H1 (cell line): ENCODE measurements around the gene LHFPL3. TPM values are rescaled to one million over a fixed set of nuclear protein-coding genes. Genes with fewer than 3 reads are reported as not detected.

Experiments used
- CTCF ChIA-PET: fragments of 300-600 bp; sonication (Branson Sonifier 250); formaldehyde crosslinking; loops from one replicate; lab custom pipeline; 2021; ENCODE audit not compliant: partially characterized antibody; lab: Charles Lee
- POLR2A ChIA-PET: fragments of 300-600 bp; sonication (Branson Sonifier 250); formaldehyde crosslinking; loops from one replicate; lab custom pipeline; 2021; ENCODE audit warnings: inconsistent platforms; ENCODE audit not compliant: partially characterized antibody; lab: Charles Lee
- DNase-seq, 2 experiments: peaks; one replicate each; pipeline versions ENCODE4 v3.0.0 to v3.0.0-alpha.2; 2010 to 2022; ENCODE audit warnings: low spot score in 2 of 2, low read depth in 1 of 2, mixed read lengths in 1 of 2
- FAIRE-seq: peaks from 2 replicates; lab custom pipeline; 2011; peaks lifted over from hg19 to GRCh38; lab: Jason Lieb, UNC
- H2AFZ ChIP-seq: 2 replicates; pipeline ENCODE4 v1.8.1; 2012; ENCODE audit warnings: low read length, inconsistent platforms
- H2AK5ac ChIP-seq: 2 replicates; pipeline ENCODE4 v1.6.1; 2013; ENCODE audit warnings: low read depth, low read length
- H2BK120ac ChIP-seq: replicated peaks from 2 replicates; pipeline ENCODE3; 2013; ENCODE audit warnings: low read depth, low read length, inconsistent platforms
- H2BK12ac ChIP-seq: 2 replicates; pipeline ENCODE4 v1.6.1; 2013; ENCODE audit warnings: low read depth, low read length
- H2BK15ac ChIP-seq: 2 replicates; pipeline ENCODE4 v1.6.1; 2013; ENCODE audit warnings: low read length
- H2BK20ac ChIP-seq: 2 replicates; pipeline ENCODE4 v1.6.1; 2013; ENCODE audit warnings: low read length
- H2BK5ac ChIP-seq: 2 replicates; pipeline ENCODE4 v1.6.1; 2013; ENCODE audit warnings: low read depth, low read length
- H3K14ac ChIP-seq: 2 replicates; pipeline ENCODE4 v1.6.1; 2013; ENCODE audit warnings: inconsistent platforms; ENCODE audit not compliant: insufficient read length
- H3K18ac ChIP-seq: 2 replicates; pipeline ENCODE4 v1.6.1; 2013; ENCODE audit warnings: low read length; ENCODE audit errors: extremely low read depth
- H3K23ac ChIP-seq: 2 replicates; pipeline ENCODE4 v1.6.1; 2013; ENCODE audit warnings: inconsistent platforms; ENCODE audit not compliant: insufficient read length
- H3K23me2 ChIP-seq: 2 replicates; pipeline ENCODE4 v1.6.1; 2013; ENCODE audit warnings: low read depth, low read length
- H3K27ac ChIP-seq: 2 replicates; pipeline ENCODE4 v1.6.1; 2011; ENCODE audit warnings: low read depth, low read length, inconsistent platforms
- H3K27me3 ChIP-seq, 4 experiments: replicated peaks in 1 of 4; 1 replicate in 1 of 4; 2 replicates in 3 of 4; pipeline versions ENCODE4 v1.6.1 to v1.8.1; 2011 to 2013; ENCODE audit warnings: low read length in 3 of 4, mild to moderate bottlenecking in 3 of 4, inconsistent platforms in 2 of 4, mixed read lengths in 2 of 4, moderate library complexity in 1 of 4; ENCODE audit not compliant: control insufficient read depth in 3 of 4, insufficient read depth in 3 of 4; ENCODE audit errors: extremely low read depth in 1 of 4
- H3K36me3 ChIP-seq, 4 experiments: 2 replicates each; pipeline versions ENCODE4 v1.6.1 to v1.8.1; 2011 to 2013; ENCODE audit warnings: mild to moderate bottlenecking in 4 of 4, low read length in 3 of 4, moderate library complexity in 2 of 4, control low read depth in 1 of 4, inconsistent platforms in 1 of 4; ENCODE audit not compliant: insufficient read depth in 4 of 4, control insufficient read depth in 2 of 4
- H3K4ac ChIP-seq: replicated peaks from 2 replicates; pipeline ENCODE3; 2013; ENCODE audit warnings: low read length, low read depth, mixed read lengths, inconsistent platforms; ENCODE audit not compliant: insufficient read length
- H3K4me1 ChIP-seq, 4 experiments: replicated peaks in 1 of 4; 1 replicate in 1 of 4; 2 replicates in 3 of 4; pipeline versions ENCODE4 v1.6.1 to v1.8.1; 2011 to 2013; ENCODE audit warnings: low read length in 3 of 4, inconsistent platforms in 2 of 4, mixed read lengths in 1 of 4; ENCODE audit not compliant: insufficient read depth in 4 of 4, control insufficient read depth in 3 of 4
- H3K4me2 ChIP-seq, 2 experiments: 2 replicates each; pipeline versions ENCODE4 v1.6.1 to v1.8.1; 2011 to 2013; ENCODE audit warnings: low read depth in 2 of 2, low read length in 2 of 2, control low read depth in 1 of 2, inconsistent platforms in 1 of 2, mild to moderate bottlenecking in 1 of 2; ENCODE audit not compliant: insufficient read depth in 1 of 2
- H3K4me3 ChIP-seq, 4 experiments: fragments of 200-600, 300-600 bp in 1 of 4; sonication (generic), shearing (Covaris generic), sonication (Bioruptor Twin) in 1 of 4; 2 replicates each; pipeline versions ENCODE4 v1.5.1 to v1.8.1; 2011 to 2016; ENCODE audit warnings: low read length in 4 of 4, low read depth in 3 of 4, control low read depth in 2 of 4, inconsistent platforms in 2 of 4, mild to moderate bottlenecking in 2 of 4, mixed read lengths in 1 of 4, moderate library complexity in 1 of 4; ENCODE audit not compliant: insufficient read depth in 2 of 4; ENCODE audit errors: extremely low read depth in 1 of 4
- H3K56ac ChIP-seq: replicated peaks from 2 replicates; pipeline ENCODE3; 2013; ENCODE audit warnings: low read depth, mild to moderate bottlenecking, mixed read lengths, low read length, inconsistent platforms; ENCODE audit not compliant: insufficient read length
- H3K79me1 ChIP-seq: 2 replicates; pipeline ENCODE4 v1.6.1; 2013; ENCODE audit warnings: low read depth, low read length, control low read depth
- H3K79me2 ChIP-seq, 2 experiments: 2 replicates each; pipeline versions ENCODE4 v1.6.1 to v1.8.1; 2012 to 2013; ENCODE audit warnings: low read length in 2 of 2, mild to moderate bottlenecking in 2 of 2, inconsistent platforms in 1 of 2; ENCODE audit not compliant: insufficient read depth in 2 of 2, control insufficient read depth in 1 of 2
- H3K9ac ChIP-seq, 4 experiments: replicated peaks in 1 of 4; 1 replicate in 1 of 4; 2 replicates in 3 of 4; pipeline versions ENCODE4 v1.6.1 to v1.8.1; 2011 to 2013; ENCODE audit warnings: low read depth in 3 of 4, low read length in 3 of 4, control low read depth in 2 of 4, mild to moderate bottlenecking in 2 of 4, moderate library complexity in 2 of 4, inconsistent platforms in 1 of 4; ENCODE audit errors: extremely low read depth in 1 of 4
- H3K9me3 ChIP-seq, 2 experiments: 2 replicates each; pipeline versions ENCODE4 v1.6.1 to v1.8.1; 2012 to 2013; ENCODE audit warnings: mild to moderate bottlenecking in 2 of 2, moderate library complexity in 2 of 2, control low read depth in 1 of 2, inconsistent platforms in 1 of 2, low read depth in 1 of 2, low read length in 1 of 2, mixed read lengths in 1 of 2; ENCODE audit not compliant: insufficient read depth in 2 of 2
- H4K20me1 ChIP-seq, 2 experiments: replicated peaks in 1 of 2; 2 replicates each; pipeline versions ENCODE3 to v1.8.1; 2011 to 2013; ENCODE audit warnings: inconsistent platforms in 2 of 2, low read length in 2 of 2, mild to moderate bottlenecking in 1 of 2; ENCODE audit not compliant: insufficient read depth in 2 of 2, control insufficient read depth in 1 of 2
- H4K5ac ChIP-seq: 2 replicates; pipeline ENCODE4 v1.6.1; 2013; ENCODE audit warnings: low read length, low read depth, mixed read lengths, inconsistent platforms; ENCODE audit not compliant: insufficient read length
- H4K8ac ChIP-seq: 2 replicates; pipeline ENCODE4 v1.8.0; 2013; ENCODE audit warnings: mild to moderate bottlenecking, moderate library complexity, low read length, inconsistent platforms; ENCODE audit not compliant: insufficient read depth; ENCODE audit errors: extremely low read depth
- H4K91ac ChIP-seq: replicated peaks from 2 replicates; pipeline ENCODE3; 2013; ENCODE audit warnings: low read length, mixed read lengths, inconsistent platforms; ENCODE audit not compliant: insufficient read length
- ATF2 ChIP-seq: IDR thresholded peaks from 2 replicates; pipeline ENCODE4 v1.6.1; 2012; ENCODE audit warnings: low read length, inconsistent platforms
- CBX5 ChIP-seq: fragments of 300-800, 300-1000 bp; sonication (generic); IDR thresholded peaks from 2 replicates; pipeline ENCODE4 v1.7.1; 2016; ENCODE audit warnings: antibody characterized with exemption, low read length, low read depth
- CEBPB ChIP-seq: IDR thresholded peaks from 2 replicates; pipeline ENCODE4 v1.6.1; 2012; ENCODE audit warnings: low read depth, low read length
- CTBP2 ChIP-seq: IDR thresholded peaks from 2 replicates; pipeline ENCODE4 v1.7.0; 2011; ENCODE audit warnings: borderline replicate concordance, mild to moderate bottlenecking, moderate library complexity, mixed read lengths, low read length; ENCODE audit not compliant: insufficient read depth, insufficient read length
- EGR1 ChIP-seq: IDR thresholded peaks from 2 replicates; pipeline ENCODE4 v1.6.1; 2011; ENCODE audit warnings: low read depth, low read length, borderline replicate concordance
- GTF2F1 ChIP-seq: IDR thresholded peaks from 2 replicates; pipeline ENCODE4 v1.6.1; 2012; ENCODE audit warnings: low read depth, low read length, improper control_type of control experiment, borderline replicate concordance
- MAFK ChIP-seq: IDR thresholded peaks from 2 replicates; pipeline ENCODE4 v1.6.1; 2012; ENCODE audit warnings: low read depth, mild to moderate bottlenecking, improper control_type of control experiment, low read length
- NRF1 ChIP-seq: IDR thresholded peaks from 2 replicates; pipeline ENCODE4 v1.6.1; 2011; ENCODE audit warnings: mild to moderate bottlenecking, low read depth, low read length, improper control_type of control experiment
- POU5F1 ChIP-seq: IDR thresholded peaks from 2 replicates; pipeline ENCODE4 v1.6.1; 2011; ENCODE audit warnings: low read depth, mild to moderate bottlenecking, low read length, moderate library complexity
- RBBP5 ChIP-seq: IDR thresholded peaks from 2 replicates; pipeline ENCODE4 v1.7.1; 2012; ENCODE audit warnings: low read depth, mild to moderate bottlenecking, inconsistent platforms, low read length, moderate library complexity, borderline replicate concordance
- SAP30 ChIP-seq: fragments of 300-600 bp; sonication (generic); IDR thresholded peaks from 2 replicates; pipeline ENCODE4 v1.7.1; 2012; ENCODE audit warnings: low read length, moderate library complexity, mild to moderate bottlenecking, inconsistent platforms; ENCODE audit not compliant: insufficient read depth, insufficient replicate concordance
- SP2 ChIP-seq: IDR thresholded peaks from 2 replicates; pipeline ENCODE4 v1.6.1; 2012; ENCODE audit warnings: mild to moderate bottlenecking, low read length, inconsistent platforms
- YY1 ChIP-seq: IDR thresholded peaks from 2 replicates; pipeline ENCODE4 v1.6.1; 2011; ENCODE audit warnings: low read depth, mild to moderate bottlenecking, low read length
- WGBS, 2 experiments: shearing (Covaris generic) in 1 of 2; methylation state at CpG; one replicate each; pipeline versions ENCODE4 v1.1.6 to v1.1.7; 2013 to 2015; ENCODE audit warnings: low lambda C conversion rate in 2 of 2, mixed read lengths in 2 of 2, inconsistent platforms in 1 of 2, low coverage in 1 of 2, missing lambda C conversion rate in 1 of 2; ENCODE audit not compliant: insufficient replicate concordance in 2 of 2, insufficient coverage in 1 of 2, insufficient read length in 1 of 2; ENCODE audit errors: extremely low coverage in 1 of 2, missing lambda C conversion rate in 1 of 2; 5-methylcytosine and 5-hydroxymethylcytosine counted together
- polyA plus RNA-seq, 7 experiments: library from polyadenylated mRNA; depleted of rRNA in 3 of 7; stranded (reverse) in 5 of 7; unstranded in 2 of 7; fragments of >200 nt in 5 of 7; fragments of 200-250 nt in 2 of 7; gene quantifications; 1 replicate in 5 of 7; 2 replicates in 1 of 7; 4 replicates in 1 of 7; pipeline versions ENCODE4 v1.2.1 to v1.2.3, GENCODE V29; 2011 to 2013; ENCODE audit warnings: missing spikeins in 2 of 7, mixed read lengths in 2 of 7
- total RNA-seq: library from RNA; stranded (reverse); fragmentation: NEBNext Ultra II Directional; extraction: Animal tissue kit (Norgen Biotek cat#: 25700); gene quantifications from 2 replicates; pipeline ENCODE4 v1.2.1, GENCODE V29; 2021

The LHFPL3 gene
- total and polyA plus RNA-seq, 2 of the 8 experiments (the other 6 are each of a cell fraction or from before 2014, with no cell fraction given), result 0.24 to 0.50 TPM

- H3K79me1 ChIP-seq, result no peaks in the 10 kb centered on the region
- H2BK12ac ChIP-seq, result no peak overlapping the region
- H3K23me2 ChIP-seq, result no peaks in the 10 kb centered on the region
- no peak overlapping the region for H2BK120ac ChIP-seq
- no peak overlapping the region for H3K4me2 ChIP-seq
- no peak overlapping the region for H3K4me3 ChIP-seq
- H4K91ac ChIP-seq, result no peak overlapping the region
- TF ChIP-seq POU5F1 (no peak), SP2 (no peak), CBX5 (no peak), SAP30 (no peak), YY1 (no peak), EGR1 (no peak), CEBPB (no peak), GTF2F1 (no peak), ATF2 (no peak), CTBP2 (no peak), MAFK (no peak), RBBP5 (no peak), NRF1 (no peak)
- WGBS, 2 experiments, result 95% methylated on average over 2 of the region's 2 CpGs; no CpG with 5 or more reads in 1 of the 2 experiments
- no peaks in the 10 kb centered on the region for H3K36me3 ChIP-seq
- no peak overlapping the region for H2BK20ac ChIP-seq
- H4K20me1 ChIP-seq, result no peaks in the 10 kb centered on the region
- no peak overlapping the region for H3K23ac ChIP-seq
- H2AK5ac ChIP-seq, result no peak overlapping the region
- H2BK15ac ChIP-seq, result no peak overlapping the region
- no peaks in the 10 kb centered on the region for H3K9me3 ChIP-seq
- no peak overlapping the region for H3K4ac ChIP-seq
- DNase-seq, result no peak
- no peak overlapping the region for H4K8ac ChIP-seq
- ChIA-PET CTCF (interaction anchor here (1.0 to 5.5 kb wide), 5 partner anchors 13 to 266 kb away, joined by 4 to 28 read pairs (median 5); no protein-coding TSS in a partner anchor), POLR2A (no interaction called here)
- H3K4me1 ChIP-seq, result no peaks in the 10 kb centered on the region
- H3K14ac ChIP-seq, result no peak overlapping the region
- H2BK5ac ChIP-seq, result no peak overlapping the region
- no peak for FAIRE-seq
- no peak overlapping the region for H3K18ac ChIP-seq
- no peaks in the 10 kb centered on the region for H3K79me2 ChIP-seq
- H3K27ac ChIP-seq, result no peak overlapping the region
- no peak overlapping the region for H2AFZ ChIP-seq
- H4K5ac ChIP-seq, result no peak overlapping the region
- no peak overlapping the region for H3K9ac ChIP-seq
- no peaks in the 10 kb centered on the region for H3K27me3 ChIP-seq
- H3K56ac ChIP-seq, result no peak overlapping the region
Measured at GRCh38 chr7:104909096-104909495, 580.7 kb downstream of the LHFPL3 start.
